Fibroblast of lung (primary cell): Measurements from ENCODE around the gene UBR4.

Experiments
- EZH2 ChIP-seq: IDR thresholded peaks from 2 replicates; pipeline ENCODE4 v1.5.1; 2012; ENCODE audit warnings: low read length, control low read depth, mild to moderate bottlenecking; ENCODE audit errors: missing control alignments
- TF ChIP-seq, protein P1 (sequence below), 2 donors: IDR thresholded peaks in 1 of 2; conservative IDR thresholded peaks in 1 of 2; 1 replicate in 1 of 2; 2 replicates in 1 of 2; pipeline ENCODE4 v1.5.1; 2011 to 2012; ENCODE audit warnings: low read length in 2 of 2, control low read depth in 1 of 2, inconsistent platforms in 1 of 2, low read depth in 1 of 2, mild to moderate bottlenecking in 1 of 2

DNA sequence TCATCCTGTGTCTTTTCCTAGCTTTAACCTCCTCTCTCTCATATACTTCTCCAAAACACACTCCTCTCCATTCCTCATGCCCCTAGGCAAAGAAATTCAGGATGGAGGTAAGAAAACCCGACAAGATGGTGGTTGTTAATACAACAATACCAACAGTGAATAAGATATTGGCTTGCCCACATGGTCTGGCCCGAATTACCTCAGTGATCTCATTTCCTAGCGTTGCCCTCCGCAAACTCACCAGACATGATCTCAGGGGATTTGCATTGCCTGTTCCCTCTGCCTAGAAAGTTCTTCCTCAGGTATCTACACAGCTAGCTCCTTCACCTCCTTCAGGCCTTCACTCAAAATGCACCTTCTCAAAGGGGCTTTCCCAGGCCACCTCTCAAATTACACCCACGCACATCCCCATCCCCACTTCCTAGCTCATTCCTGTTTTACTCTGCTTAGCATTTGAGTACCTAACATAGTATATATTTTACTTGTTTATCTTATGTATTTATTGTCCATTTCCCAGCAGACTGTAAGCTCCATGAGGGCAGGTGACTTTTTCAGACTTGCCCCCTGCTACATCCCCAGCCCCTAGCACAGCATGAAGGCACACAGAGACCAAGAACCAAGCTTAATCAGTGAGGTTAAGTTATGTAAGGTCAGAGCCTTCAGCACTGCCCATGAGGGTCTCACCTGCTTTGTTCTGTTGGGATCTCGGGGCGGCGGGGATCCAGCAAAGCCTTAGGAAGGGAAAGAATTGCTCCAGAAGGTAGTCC lies 10.2 kb upstream of the UBR4 start:
- TF ChIP-seq EZH2 = no peak
- TF ChIP-seq, protein P1, sequence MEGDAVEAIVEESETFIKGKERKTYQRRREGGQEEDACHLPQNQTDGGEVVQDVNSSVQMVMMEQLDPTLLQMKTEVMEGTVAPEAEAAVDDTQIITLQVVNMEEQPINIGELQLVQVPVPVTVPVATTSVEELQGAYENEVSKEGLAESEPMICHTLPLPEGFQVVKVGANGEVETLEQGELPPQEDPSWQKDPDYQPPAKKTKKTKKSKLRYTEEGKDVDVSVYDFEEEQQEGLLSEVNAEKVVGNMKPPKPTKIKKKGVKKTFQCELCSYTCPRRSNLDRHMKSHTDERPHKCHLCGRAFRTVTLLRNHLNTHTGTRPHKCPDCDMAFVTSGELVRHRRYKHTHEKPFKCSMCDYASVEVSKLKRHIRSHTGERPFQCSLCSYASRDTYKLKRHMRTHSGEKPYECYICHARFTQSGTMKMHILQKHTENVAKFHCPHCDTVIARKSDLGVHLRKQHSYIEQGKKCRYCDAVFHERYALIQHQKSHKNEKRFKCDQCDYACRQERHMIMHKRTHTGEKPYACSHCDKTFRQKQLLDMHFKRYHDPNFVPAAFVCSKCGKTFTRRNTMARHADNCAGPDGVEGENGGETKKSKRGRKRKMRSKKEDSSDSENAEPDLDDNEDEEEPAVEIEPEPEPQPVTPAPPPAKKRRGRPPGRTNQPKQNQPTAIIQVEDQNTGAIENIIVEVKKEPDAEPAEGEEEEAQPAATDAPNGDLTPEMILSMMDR (conservative IDR thresholded peaks at IDR 0.05 in 1 of 2, IDR thresholded peaks at IDR 0.05 in 1 of 2; ENCODE audit: low read depth in 1 of 2, low read length in 2 of 2) = no peak
